Spleen (tissue), 7 donors: ENCODE data around the gene DPH6.

ENCODE experiments used
- POLR2AphosphoS5 ChIP-seq, 3 donors: sonication (generic); formaldehyde crosslinking; IDR thresholded peaks; one replicate each; pipeline ENCODE4 v1.5.1; 2017; ENCODE audit warnings: antibody characterized with exemption in 3 of 3
- TF ChIP-seq, protein P1 (sequence below), 11 experiments: fragments of 200-600 bp in 7 of 11; fragments of 450-650 bp in 4 of 11; sonication (generic) in 4 of 11; IDR thresholded peaks in 8 of 11; conservative IDR thresholded peaks in 3 of 11; 1 replicate in 7 of 11; 2 replicates in 4 of 11; pipeline versions ENCODE4 v1.4.0 to v1.8.0; 2016 to 2021; ENCODE audit warnings: antibody characterized with exemption in 11 of 11, inconsistent platforms in 4 of 11, mild to moderate bottlenecking in 1 of 11
- donor health status: DM: no; HTN: no; CAD: no; lungs with moderate emphysema.
- donor health status: DM: no; HTN: no; CAD: no.
- donor health status: DM: no; HTN: no; CAD: no.

DNA sequence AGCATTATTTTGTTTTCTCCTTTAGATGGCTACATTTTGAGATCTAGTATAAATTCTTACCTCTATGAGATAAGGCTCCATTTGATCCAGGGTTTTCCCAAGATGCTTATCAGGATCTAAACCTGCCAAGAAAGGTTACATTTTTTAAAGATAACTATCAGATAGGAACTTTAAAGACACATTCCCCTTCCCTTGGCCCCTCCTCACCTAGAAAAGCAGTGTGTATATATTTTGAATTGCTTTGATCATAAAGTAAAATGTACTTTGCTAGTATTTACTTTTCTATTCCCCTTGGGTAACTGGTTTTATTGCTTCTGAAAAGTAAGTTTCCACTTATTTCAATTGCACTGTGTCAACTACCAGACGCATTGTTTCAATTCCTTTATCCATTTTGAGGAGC is 135.2 kb downstream of the DPH6 start:
- TF ChIP-seq, protein P1, sequence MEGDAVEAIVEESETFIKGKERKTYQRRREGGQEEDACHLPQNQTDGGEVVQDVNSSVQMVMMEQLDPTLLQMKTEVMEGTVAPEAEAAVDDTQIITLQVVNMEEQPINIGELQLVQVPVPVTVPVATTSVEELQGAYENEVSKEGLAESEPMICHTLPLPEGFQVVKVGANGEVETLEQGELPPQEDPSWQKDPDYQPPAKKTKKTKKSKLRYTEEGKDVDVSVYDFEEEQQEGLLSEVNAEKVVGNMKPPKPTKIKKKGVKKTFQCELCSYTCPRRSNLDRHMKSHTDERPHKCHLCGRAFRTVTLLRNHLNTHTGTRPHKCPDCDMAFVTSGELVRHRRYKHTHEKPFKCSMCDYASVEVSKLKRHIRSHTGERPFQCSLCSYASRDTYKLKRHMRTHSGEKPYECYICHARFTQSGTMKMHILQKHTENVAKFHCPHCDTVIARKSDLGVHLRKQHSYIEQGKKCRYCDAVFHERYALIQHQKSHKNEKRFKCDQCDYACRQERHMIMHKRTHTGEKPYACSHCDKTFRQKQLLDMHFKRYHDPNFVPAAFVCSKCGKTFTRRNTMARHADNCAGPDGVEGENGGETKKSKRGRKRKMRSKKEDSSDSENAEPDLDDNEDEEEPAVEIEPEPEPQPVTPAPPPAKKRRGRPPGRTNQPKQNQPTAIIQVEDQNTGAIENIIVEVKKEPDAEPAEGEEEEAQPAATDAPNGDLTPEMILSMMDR (IDR thresholded peaks at IDR 0.05 in 8 of 11, conservative IDR thresholded peaks at IDR 0.05 in 3 of 11), result no peak
- TF ChIP-seq POLR2AphosphoS5 (IDR thresholded peaks at IDR 0.05), result no peak
